ENCODE measurements around the gene IFNL1.
A peak's percentile ranks its signal among the peaks of the same experiment; 100 is the strongest.
"Not testable (repeated sequence)": the region's sequence is repeated elsewhere in the genome, so short reads cannot be mapped to it uniquely, and the experiment has no call there.

IFNL1 gene

GRCh38 chr19:39308531-39309304, 12.5 kb downstream of the IFNL1 start:
- DNase-seq (ENCODE audit: low read depth in 2 of 2), result no peak

DNA sequence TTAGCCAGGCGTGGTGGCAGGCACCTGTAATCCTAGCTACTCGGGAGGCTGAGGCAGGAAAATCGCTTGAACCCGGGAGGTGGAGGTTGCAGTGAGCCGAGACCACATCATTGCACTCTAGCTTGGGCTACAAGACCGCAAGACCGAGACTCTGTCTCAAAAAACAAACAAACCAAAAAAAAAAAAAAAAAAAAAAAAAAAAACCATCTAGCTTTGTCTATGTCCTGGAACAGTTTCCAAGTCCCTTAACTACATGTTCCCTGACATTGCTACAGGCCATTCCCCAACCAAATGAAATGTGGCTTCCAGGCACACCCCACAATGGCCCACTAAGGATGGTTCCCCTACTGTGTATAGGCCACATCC, 13.1 kb downstream of the IFNL1 start:
- DNase-seq (ENCODE audit: low read depth in 2 of 2), result not testable (repeated sequence)

GRCh38 chr19:39310558-39311311, 14.5 kb downstream of the IFNL1 start:
- no peak for DNase-seq (ENCODE audit: low read depth in 2 of 2)

- DNase-seq (ENCODE audit: low read depth in 2 of 2), result no peak
These were observed 18.0 kb downstream of the IFNL1 start for GRCh38 chr19:39314016-39314728.

GRCh38 chr19:39315933-39316332, 19.7 kb downstream of the IFNL1 start:
- DNase-seq (ENCODE audit: low read depth in 2 of 2), result no peak

DNA sequence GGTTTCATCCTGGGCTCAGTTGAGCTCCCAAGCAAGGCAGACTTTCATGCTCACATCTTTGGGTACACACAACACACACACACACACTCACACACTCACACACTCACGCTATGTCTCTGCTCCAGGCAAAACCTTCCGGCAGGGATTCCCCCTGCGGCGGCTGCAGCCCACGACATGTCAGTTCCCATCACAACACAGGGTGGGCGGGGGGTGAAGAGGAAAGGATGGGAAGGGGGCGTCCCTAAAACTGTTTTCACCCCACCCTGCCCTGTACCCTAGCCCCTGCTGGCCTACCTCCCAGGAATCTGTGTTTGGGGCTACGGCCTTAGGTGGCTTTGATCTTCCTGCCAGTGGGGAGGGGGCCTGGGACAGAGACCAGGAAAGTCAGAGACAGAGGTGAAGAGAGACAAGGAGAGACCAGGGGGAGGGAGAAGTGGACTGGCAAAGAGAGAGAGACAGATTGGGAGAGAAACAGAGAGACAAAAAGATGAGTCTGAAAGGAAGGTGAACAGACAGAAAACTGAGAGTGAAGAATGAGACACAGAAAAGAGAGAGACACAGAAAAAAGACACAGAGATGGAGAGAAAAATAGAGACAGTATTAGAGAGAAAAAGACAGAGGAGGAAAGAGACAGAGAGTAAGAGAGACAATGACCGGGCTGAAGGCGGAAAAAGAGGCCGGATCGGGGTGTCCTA, 20.6 kb downstream of the IFNL1 start:
- no peak for DNase-seq (ENCODE audit: low read depth in 2 of 2)

DNA sequence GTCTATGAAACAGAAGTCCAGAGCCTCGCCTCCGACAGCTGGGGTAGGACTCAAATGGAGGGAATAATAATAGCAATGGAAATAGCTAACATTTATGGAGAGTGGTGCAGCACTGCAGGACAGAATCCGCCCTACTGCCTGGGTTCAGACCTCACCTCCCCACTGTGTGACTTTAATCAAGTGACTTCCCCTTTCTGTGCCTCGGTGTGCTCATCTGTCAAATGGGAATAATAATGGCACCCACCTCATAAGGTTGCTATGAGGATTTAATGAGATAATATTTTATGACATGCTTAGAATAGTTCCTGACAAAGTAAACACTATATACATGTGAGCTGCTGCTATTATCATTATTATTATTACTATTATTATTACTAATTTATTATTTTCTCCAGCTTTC, 21.3 kb downstream of the IFNL1 start:
- DNase-seq (ENCODE audit: low read depth in 2 of 2), result no peak

GRCh38 chr19:39318071-39318470, 21.9 kb downstream of the IFNL1 start:
- DNase-seq (ENCODE audit: low read depth in 2 of 2), result no peak

- DNase-seq (ENCODE audit: low read depth in 2 of 2), result no peak
These were observed 22.5 kb downstream of the IFNL1 start for GRCh38 chr19:39318690-39319089.

- DNase-seq (ENCODE audit: low read depth in 2 of 2), result no peak
These were observed 23.1 kb downstream of the IFNL1 start for GRCh38 chr19:39319098-39319891.

DNA sequence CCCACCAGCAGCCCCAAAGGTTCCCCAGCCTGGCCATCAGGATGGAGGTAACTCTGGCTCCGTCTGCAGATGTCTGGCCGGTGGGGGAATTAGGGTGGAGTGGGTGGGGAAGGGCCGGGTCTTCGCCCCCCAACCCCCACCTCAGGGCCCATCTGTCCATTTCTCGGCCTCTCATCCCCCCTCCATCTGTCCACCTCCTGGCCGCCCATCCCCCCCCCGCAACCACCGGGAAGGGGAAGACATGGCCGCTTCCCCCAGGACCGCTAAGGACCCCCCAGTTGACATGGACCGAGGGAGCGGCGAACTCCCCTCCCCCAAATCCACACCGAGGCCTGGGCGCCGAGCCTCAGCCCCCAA, 23.7 kb downstream of the IFNL1 start:
- DNase-seq (ENCODE audit: low read depth in 2 of 2), result no peak

DNA sequence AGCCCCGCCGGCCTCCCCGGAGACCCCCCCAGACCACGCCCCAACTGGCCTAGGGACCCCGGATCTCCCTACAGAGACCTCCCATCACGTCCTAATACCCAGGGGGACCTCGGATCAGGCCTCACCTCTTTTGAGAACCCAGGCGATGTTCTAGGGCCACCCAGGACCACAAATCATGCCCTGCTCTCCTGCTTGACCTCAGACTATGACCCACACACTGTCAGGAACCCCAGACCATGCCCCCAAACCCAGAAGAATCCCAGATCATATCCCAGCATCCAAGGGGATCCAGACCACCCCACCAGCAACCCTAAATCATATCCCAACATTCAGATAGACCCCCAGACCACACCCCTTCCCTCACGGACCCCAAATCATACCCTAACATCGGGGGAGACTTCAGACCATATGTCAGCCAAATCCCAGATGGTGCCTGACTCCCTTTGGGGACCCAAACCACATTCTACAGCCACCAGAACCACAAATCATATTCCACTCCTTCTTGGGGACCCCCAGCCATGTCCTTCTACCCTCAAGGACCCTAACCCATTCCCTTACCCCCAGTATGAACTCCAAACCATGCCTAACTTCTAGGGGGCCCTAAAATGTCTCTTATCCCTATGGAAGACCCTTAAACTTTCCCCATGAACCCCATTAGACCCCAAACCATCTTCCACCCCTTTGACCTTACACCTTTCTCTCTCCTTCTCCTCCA, 25.1 kb downstream of the IFNL1 start:
- no peak for DNase-seq (ENCODE audit: low read depth in 2 of 2)

- DNase-seq (ENCODE audit: low read depth in 2 of 2), result no peak
These were observed 25.6 kb downstream of the IFNL1 start for GRCh38 chr19:39321832-39322176.

DNA sequence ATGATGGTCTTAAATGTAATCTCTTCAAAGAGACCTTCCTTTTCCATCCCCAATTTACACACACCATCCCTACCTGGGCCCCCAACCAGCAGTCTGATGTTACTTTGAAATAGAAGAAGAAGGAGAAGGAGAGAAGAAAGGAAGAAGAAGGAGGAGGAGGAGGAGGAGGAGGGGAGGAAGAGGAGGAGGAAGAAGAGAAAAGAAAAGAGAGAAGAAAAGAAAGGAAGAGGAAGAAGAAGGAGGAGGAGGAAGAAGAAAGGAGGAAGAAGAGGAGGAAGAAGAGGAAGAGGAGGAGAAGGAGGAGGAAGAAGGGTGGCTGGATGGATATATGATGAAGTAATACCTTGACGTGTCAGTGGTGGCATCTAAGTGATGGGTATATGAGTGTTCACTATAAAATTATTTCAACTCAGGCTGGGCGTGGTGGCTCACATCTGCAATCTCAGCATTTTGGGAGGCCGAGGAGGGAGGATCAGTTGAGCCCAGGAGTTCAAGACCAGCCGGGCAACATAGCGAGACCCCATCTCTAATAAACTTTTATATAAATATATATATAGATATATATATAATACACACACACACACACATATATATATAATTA, 28.1 kb downstream of the IFNL1 start:
- no peak for DNase-seq (ENCODE audit: low read depth in 2 of 2)

- DNase-seq (ENCODE audit: low read depth in 2 of 2), result no peak
These were observed 29.8 kb downstream of the IFNL1 start for GRCh38 chr19:39325778-39326665.

DNA sequence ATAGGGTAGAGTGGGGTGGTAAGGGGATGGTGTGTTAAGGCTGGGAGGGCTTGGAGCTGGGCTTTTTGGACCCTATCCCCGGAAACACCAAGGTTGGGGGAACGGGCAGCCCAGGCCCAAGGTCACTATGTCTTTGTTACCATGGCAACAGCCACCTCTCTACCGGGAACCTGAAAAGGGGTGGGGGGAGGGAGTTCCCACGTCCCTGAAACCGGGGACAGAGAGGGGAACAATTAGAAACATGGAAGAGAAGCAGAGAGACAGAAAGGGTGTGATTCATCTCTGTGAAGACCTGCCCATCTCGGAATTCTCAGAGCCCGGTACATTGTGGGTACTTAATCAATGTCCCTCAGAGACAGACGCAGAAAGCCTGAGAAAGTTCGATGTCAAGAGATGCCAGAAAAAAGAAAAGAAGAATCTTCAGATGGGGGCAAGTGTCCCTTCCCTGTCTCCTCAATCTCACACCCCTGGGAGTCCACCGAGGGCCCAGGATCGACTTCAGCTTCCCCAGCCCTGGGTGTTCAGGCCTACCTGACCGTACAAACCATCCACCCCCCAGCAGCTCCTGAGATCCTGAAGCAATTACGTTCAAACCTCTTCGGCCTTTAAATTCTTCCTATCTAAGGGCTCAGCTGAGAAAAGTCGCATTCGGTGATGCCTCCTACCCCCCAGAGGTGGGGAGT, 31.3 kb downstream of the IFNL1 start:
- DNase-seq (ENCODE audit: low read depth in 2 of 2), result no peak

GRCh38 chr19:39328046-39328705, 32.0 kb downstream of the IFNL1 start:
- peak; percentile 83 for DNase-seq (ENCODE audit: low read depth in 2 of 2)

GRCh38 chr19:39329948-39330347, 33.7 kb downstream of the IFNL1 start:
- no peak for DNase-seq (ENCODE audit: low read depth in 2 of 2)

Data from stimulated activated CD4-positive, alpha-beta T cell treated with anti-CD3 and anti-CD28 coated beads, Interleukin-1b, Interleukin-23, amount 100 ng/mL, for 4 hours (primary cell).